Stimulated activated CD8-positive, alpha-beta memory T cell treated with anti-CD3 and anti-CD28 coated beads, Interleukin-4, amount 100 ng/mL, for 48 hours (primary cell): ENCODE measurements around the gene TRAK2.
"Not testable (repeated sequence)": the region's sequence is repeated elsewhere in the genome, so short reads cannot be mapped to it uniquely, and the experiment has no call there.

Experiments
- DNase-seq: peaks from one replicate; pipeline ENCODE4 v3.0.0-alpha.2; 2020

The TRAK2 gene

GRCh38 chr2:201451292-201452057, at the start of gene TRAK2, which contains the start of gene STRADB:
Gene TRAK2, minus strand, starts transcription at chr2:201451458. Its CDS starts 30,951 bp downstream, at chr2:201420507.
Gene STRADB, plus strand, starts transcription at chr2:201451740. Its CDS starts 3,101 bp downstream, at chr2:201454841.
- DNase-seq, result peak; percentile 97

- no peak for DNase-seq
Measured at GRCh38 chr2:201500534-201500933, 49.3 kb upstream of the TRAK2 start.

GRCh38 chr2:201496785-201497184, 45.5 kb upstream of the TRAK2 start:
- no peak for DNase-seq

GRCh38 chr2:201490291-201490690, 39.0 kb upstream of the TRAK2 start:
- DNase-seq, result no peak

GRCh38 chr2:201484805-201485204, 33.5 kb upstream of the TRAK2 start:
- no peak for DNase-seq

GRCh38 chr2:201483758-201484157, 32.5 kb upstream of the TRAK2 start:
- DNase-seq, result not testable (repeated sequence)

- DNase-seq, result no peak
Measured at GRCh38 chr2:201483342-201483741, 32.1 kb upstream of the TRAK2 start.

- DNase-seq, result no peak
Measured at GRCh38 chr2:201482543-201482942, 31.3 kb upstream of the TRAK2 start.

GRCh38 chr2:201472411-201472810, 21.2 kb upstream of the TRAK2 start:
- no peak for DNase-seq

- no peak for DNase-seq
Measured at GRCh38 chr2:201471732-201472393, 20.6 kb upstream of the TRAK2 start.

- DNase-seq, result no peak
Measured at GRCh38 chr2:201470821-201471731, 19.8 kb upstream of the TRAK2 start.

GRCh38 chr2:201467666-201468065, 16.4 kb upstream of the TRAK2 start:
- DNase-seq, result no peak

GRCh38 chr2:201466050-201466675, 14.9 kb upstream of the TRAK2 start:
- DNase-seq, result no peak

GRCh38 chr2:201465524-201465971, 14.3 kb upstream of the TRAK2 start:
- DNase-seq, result no peak

GRCh38 chr2:201464547-201464946, 13.3 kb upstream of the TRAK2 start:
- DNase-seq, result no peak

GRCh38 chr2:201460532-201460931, 9.3 kb upstream of the TRAK2 start:
- DNase-seq, result no peak

- no peak for DNase-seq
Measured at GRCh38 chr2:201458381-201458780, 7.1 kb upstream of the TRAK2 start.

GRCh38 chr2:201452922-201453643, 1.8 kb upstream of the TRAK2 start:
- DNase-seq, result no peak

GRCh38 chr2:201452058-201452921, 1.0 kb upstream of the TRAK2 start:
- DNase-seq, result no peak

GRCh38 chr2:201450954-201451291, 335 bp downstream of the TRAK2 start:
- no peak for DNase-seq

GRCh38 chr2:201448701-201449100, 2.6 kb downstream of the TRAK2 start:
- DNase-seq, result peak; percentile 35
